Hematopoietic multipotent progenitor cell treated with erythropoietin and hydrocortisone succinate and interleukin-3 and kit ligand, for 17 days (in vitro differentiated cells): Measurements from ENCODE around the gene TMEM106C.

Experiments used
- DNase-seq: peaks from one replicate; pipeline ENCODE4 v3.0.0-alpha.2; 2015; ENCODE audit warnings: low spot score

Gene TMEM106C

DNA sequence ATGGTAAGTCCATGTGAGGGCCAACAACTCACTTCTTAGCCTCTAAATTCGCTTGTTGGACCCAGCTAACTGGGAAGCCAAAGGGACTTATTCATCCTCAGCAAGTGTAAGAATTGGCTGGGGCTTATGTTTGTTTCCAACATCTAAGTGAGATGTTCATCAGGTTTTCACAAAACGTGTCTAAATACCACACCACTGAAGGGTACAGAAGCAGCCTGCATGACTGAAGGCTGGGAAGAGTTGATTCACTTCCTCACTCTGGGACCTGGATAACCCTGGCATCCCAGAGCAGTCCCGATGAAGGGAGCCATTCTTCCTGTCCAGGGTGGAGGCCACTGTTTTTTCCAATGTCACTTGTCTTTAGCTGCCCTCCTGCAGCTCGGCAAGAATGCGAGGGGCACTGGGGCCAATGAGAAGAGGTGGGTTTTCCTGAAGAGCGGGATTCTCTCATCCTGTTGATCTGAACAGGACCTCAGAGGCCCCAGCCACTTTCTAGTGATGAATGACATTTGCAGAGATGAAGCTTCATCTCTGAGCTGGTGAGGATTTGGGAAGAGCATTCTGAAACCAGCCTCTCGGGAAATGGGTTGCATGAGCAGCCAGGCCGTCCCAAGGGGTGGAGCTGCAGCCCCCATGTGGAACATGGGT lies 53.1 kb downstream of the TMEM106C start:
- DNase-seq: no peak

DNA sequence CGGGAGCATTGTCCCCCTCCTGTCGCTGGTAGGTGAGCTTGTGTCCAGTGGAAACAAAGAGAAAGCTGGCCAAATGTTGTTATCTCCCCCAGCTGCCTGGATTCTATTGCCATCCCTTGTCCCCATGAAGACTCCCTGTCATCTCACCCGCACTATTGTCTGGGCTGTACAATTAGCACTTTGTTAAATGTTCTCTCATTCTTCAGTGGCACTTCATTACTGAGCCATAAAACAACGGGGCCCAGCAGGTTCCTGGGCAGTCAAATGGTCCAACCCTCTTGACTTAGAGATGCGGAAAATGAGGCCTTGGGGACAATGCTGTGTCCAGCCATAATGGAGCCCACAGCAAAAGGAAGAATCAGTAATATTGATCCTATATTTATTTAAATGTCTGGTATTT lies 54.1 kb downstream of the TMEM106C start:
- DNase-seq: no peak

DNA sequence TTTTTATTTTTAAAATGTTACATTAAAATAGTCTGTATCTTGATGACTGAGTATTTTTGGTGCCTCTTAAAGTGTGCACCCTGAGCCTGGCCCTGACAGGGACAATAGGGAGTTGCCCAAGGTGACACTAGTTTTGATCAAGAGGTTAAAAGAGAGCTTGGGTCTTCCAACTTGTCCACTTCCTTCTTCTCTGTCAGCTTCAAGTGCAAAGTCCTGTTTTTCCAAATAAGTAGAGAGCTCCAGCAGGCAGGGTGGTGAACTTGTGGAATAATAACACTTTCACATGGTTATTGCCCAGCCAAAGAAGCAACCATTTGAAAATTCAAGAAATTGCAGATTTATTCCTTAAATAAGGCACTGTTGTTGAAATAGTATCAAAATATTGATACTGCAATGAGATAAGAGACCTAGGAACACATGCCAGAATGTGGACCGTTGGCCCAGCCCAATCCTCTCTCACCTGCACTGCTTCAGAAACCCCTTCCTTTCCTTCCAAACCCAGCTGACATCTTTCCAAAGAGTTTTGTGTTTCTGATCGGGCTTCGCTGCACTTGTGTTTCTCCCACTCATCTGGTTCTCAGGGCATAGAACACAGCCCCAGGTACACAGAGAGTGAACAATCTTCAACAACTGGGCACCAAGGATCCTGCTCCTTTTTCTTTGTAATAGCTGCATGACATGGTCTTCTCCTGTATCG lies 54.7 kb downstream of the TMEM106C start:
- DNase-seq: no peak
